ENCODE data around the gene EIF1AX. TPM values are rescaled to one million over a fixed set of nuclear protein-coding genes. Genes with fewer than 3 reads are reported as not detected.

EIF1AX gene
- total and polyA plus RNA-seq, 4 donors = 19.1 to 89.0 (median 22.6) TPM

DNA sequence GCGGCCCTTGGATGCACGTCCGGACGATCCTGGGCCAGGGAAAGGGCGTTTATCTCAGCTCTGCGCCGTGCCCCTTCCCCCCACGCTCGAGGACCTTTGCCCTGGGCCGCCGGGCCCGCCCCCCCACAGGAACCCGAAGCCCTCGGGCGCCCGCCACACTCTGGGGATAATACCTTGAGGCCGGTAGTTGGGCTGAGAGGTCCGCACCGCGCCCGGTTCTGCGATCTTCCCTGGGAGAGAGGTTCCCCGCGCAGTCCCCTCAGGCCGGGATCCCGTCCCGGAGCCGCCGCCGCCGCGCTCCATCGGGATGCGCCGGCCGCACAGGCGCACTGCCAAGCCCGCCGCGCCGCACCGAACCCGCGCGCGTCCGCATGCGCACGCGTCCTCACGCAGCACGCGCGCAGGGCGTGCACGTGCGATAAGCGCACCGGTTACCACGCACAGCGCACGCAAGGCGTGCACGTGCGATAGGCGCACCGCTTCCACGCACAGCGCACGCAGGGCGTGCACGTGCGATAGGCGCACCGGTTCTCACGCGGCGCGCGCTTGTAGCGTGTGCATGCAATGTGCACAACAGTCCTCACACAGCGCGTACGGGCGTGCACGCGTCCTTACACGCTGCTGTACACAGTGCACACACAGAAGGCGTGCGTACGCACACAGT, 24.9 kb downstream of the EIF1AX start, which contains the start of gene MAP7D2:
TSS of gene MAP7D2 (minus strand) at position 331 of the 664 bp plus-strand sequence. CDS start at position 303, 28 bp downstream.
- DNase-seq (ENCODE audit: low spot score) = no peak
- H3K9ac ChIP-seq (ENCODE audit: low read depth in 1 of 2, low read length in 2 of 2) = no peak within 1 kb of the TSS
- H3K27me3 ChIP-seq (ENCODE audit: control insufficient read depth in 4 of 4, insufficient read depth in 4 of 4, low read length in 3 of 4) = peaks cover 0 to 4% (median 0%) of the 10 kb centered on the region in 4 donors
- H3K4me1 ChIP-seq (ENCODE audit: control insufficient read depth in 4 of 4, insufficient read depth in 4 of 4, low read length in 3 of 4) = peaks cover 2 to 8% (median 5%) of the 10 kb centered on the region in 4 donors
- no peak within 1 kb of the TSS for H3K27ac ChIP-seq (ENCODE audit: low read depth in 1 of 2, low read length in 2 of 2)
- WGBS = 17% methylated on average over 91 of the region's 91 CpGs
- TF ChIP-seq NR2F2 (IDR thresholded peaks at IDR 0.05) (no peak), SP1 (IDR thresholded peaks at IDR 0.05) (no peak), MAX (IDR thresholded peaks at IDR 0.05) (no peak), RAD21 (IDR thresholded peaks at IDR 0.05) (no peak), JUND (IDR thresholded peaks at IDR 0.05) (no peak), FOXA1 (IDR thresholded peaks at IDR 0.05) (no peak), GABPA (IDR thresholded peaks at IDR 0.05 in 1 of 2, conservative IDR thresholded peaks at IDR 0.05 in 1 of 2) (no peak), TAF1 (conservative IDR thresholded peaks at IDR 0.05) (no peak), FOXA2 (IDR thresholded peaks at IDR 0.05) (no peak)
- TF ChIP-seq, protein P1, sequence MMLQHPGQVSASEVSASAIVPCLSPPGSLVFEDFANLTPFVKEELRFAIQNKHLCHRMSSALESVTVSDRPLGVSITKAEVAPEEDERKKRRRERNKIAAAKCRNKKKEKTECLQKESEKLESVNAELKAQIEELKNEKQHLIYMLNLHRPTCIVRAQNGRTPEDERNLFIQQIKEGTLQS (IDR thresholded peaks at IDR 0.05) = no peak
- TF ChIP-seq, protein P2, sequence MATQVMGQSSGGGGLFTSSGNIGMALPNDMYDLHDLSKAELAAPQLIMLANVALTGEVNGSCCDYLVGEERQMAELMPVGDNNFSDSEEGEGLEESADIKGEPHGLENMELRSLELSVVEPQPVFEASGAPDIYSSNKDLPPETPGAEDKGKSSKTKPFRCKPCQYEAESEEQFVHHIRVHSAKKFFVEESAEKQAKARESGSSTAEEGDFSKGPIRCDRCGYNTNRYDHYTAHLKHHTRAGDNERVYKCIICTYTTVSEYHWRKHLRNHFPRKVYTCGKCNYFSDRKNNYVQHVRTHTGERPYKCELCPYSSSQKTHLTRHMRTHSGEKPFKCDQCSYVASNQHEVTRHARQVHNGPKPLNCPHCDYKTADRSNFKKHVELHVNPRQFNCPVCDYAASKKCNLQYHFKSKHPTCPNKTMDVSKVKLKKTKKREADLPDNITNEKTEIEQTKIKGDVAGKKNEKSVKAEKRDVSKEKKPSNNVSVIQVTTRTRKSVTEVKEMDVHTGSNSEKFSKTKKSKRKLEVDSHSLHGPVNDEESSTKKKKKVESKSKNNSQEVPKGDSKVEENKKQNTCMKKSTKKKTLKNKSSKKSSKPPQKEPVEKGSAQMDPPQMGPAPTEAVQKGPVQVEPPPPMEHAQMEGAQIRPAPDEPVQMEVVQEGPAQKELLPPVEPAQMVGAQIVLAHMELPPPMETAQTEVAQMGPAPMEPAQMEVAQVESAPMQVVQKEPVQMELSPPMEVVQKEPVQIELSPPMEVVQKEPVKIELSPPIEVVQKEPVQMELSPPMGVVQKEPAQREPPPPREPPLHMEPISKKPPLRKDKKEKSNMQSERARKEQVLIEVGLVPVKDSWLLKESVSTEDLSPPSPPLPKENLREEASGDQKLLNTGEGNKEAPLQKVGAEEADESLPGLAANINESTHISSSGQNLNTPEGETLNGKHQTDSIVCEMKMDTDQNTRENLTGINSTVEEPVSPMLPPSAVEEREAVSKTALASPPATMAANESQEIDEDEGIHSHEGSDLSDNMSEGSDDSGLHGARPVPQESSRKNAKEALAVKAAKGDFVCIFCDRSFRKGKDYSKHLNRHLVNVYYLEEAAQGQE (IDR thresholded peaks at IDR 0.05) = no peak
- H3K36me3 ChIP-seq (ENCODE audit: control insufficient read depth in 4 of 4, insufficient read depth in 3 of 4, low read depth in 1 of 4, low read length in 3 of 4) = no peaks in the 10 kb centered on the region
- peaks cover 0 to 8% (median 6%) of the 10 kb centered on the region in 4 donors for H3K9me3 ChIP-seq (ENCODE audit: control insufficient read depth in 4 of 4, low read length in 3 of 4)
- peak within 1 kb of the TSS in 2 of 3 donors; percentile 23 to 35 for H3K4me3 ChIP-seq (ENCODE audit: low read depth in 1 of 3, low read length in 3 of 3)

- Histone ChIP-seq H3K4me3 (ENCODE audit: low read depth in 1 of 3, low read length in 3 of 3) (peak overlapping the region in 1 of 3 donors; percentile 35), H3K27me3 (ENCODE audit: control insufficient read depth in 4 of 4, insufficient read depth in 4 of 4, low read length in 3 of 4) (peaks cover 0 to 4% (median 0%) of the 10 kb centered on the region in 4 donors), H3K9ac (ENCODE audit: low read depth in 1 of 2, low read length in 2 of 2) (no peak overlapping the region), H3K36me3 (ENCODE audit: control insufficient read depth in 4 of 4, insufficient read depth in 3 of 4, low read depth in 1 of 4, low read length in 3 of 4) (no peaks in the 10 kb centered on the region), H3K9me3 (ENCODE audit: control insufficient read depth in 4 of 4, low read length in 3 of 4) (peaks cover 0 to 8% (median 6%) of the 10 kb centered on the region in 4 donors), H3K4me1 (ENCODE audit: control insufficient read depth in 4 of 4, insufficient read depth in 4 of 4, low read length in 3 of 4) (peaks cover 2 to 8% (median 5%) of the 10 kb centered on the region in 4 donors), H3K27ac (ENCODE audit: low read depth in 1 of 2, low read length in 2 of 2) (no peak overlapping the region)
- 8% methylated on average over 47 of the region's 47 CpGs for WGBS
- no peak for DNase-seq (ENCODE audit: low spot score)
- TF ChIP-seq FOXA2 (IDR thresholded peaks at IDR 0.05) = no peak
- no peak for TF ChIP-seq NR2F2 (IDR thresholded peaks at IDR 0.05)
- no peak for TF ChIP-seq EGR1 (IDR thresholded peaks at IDR 0.05; ENCODE audit: low read depth in 2 of 2)
- no peak for TF ChIP-seq YY1 (IDR thresholded peaks at IDR 0.05)
- TF ChIP-seq TAF1 (conservative IDR thresholded peaks at IDR 0.05) = no peak
- TF ChIP-seq, protein P3, sequence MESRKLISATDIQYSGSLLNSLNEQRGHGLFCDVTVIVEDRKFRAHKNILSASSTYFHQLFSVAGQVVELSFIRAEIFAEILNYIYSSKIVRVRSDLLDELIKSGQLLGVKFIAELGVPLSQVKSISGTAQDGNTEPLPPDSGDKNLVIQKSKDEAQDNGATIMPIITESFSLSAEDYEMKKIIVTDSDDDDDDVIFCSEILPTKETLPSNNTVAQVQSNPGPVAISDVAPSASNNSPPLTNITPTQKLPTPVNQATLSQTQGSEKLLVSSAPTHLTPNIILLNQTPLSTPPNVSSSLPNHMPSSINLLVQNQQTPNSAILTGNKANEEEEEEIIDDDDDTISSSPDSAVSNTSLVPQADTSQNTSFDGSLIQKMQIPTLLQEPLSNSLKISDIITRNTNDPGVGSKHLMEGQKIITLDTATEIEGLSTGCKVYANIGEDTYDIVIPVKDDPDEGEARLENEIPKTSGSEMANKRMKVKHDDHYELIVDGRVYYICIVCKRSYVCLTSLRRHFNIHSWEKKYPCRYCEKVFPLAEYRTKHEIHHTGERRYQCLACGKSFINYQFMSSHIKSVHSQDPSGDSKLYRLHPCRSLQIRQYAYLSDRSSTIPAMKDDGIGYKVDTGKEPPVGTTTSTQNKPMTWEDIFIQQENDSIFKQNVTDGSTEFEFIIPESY (IDR thresholded peaks at IDR 0.05) = no peak
- no peak for TF ChIP-seq MAX (IDR thresholded peaks at IDR 0.05)
- no peak for TF ChIP-seq HNF4G (IDR thresholded peaks at IDR 0.05)
- TF ChIP-seq, protein P2 (IDR thresholded peaks at IDR 0.05) = no peak
- TF ChIP-seq SP1 (IDR thresholded peaks at IDR 0.05) = no peak
- no peak for TF ChIP-seq GABPA (IDR thresholded peaks at IDR 0.05 in 1 of 2, conservative IDR thresholded peaks at IDR 0.05 in 1 of 2)
- TF ChIP-seq RXRA (IDR thresholded peaks at IDR 0.05) = no peak
- no peak for TF ChIP-seq JUND (IDR thresholded peaks at IDR 0.05)
- TF ChIP-seq, protein P4, sequence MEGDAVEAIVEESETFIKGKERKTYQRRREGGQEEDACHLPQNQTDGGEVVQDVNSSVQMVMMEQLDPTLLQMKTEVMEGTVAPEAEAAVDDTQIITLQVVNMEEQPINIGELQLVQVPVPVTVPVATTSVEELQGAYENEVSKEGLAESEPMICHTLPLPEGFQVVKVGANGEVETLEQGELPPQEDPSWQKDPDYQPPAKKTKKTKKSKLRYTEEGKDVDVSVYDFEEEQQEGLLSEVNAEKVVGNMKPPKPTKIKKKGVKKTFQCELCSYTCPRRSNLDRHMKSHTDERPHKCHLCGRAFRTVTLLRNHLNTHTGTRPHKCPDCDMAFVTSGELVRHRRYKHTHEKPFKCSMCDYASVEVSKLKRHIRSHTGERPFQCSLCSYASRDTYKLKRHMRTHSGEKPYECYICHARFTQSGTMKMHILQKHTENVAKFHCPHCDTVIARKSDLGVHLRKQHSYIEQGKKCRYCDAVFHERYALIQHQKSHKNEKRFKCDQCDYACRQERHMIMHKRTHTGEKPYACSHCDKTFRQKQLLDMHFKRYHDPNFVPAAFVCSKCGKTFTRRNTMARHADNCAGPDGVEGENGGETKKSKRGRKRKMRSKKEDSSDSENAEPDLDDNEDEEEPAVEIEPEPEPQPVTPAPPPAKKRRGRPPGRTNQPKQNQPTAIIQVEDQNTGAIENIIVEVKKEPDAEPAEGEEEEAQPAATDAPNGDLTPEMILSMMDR (IDR thresholded peaks at IDR 0.05; ENCODE audit: low read depth, low read length, missing input control) = no peak
- no peak for TF ChIP-seq FOXA1 (IDR thresholded peaks at IDR 0.05)
- TF ChIP-seq RAD21 (IDR thresholded peaks at IDR 0.05) = no peak
- TF ChIP-seq HNF4A (conservative IDR thresholded peaks at IDR 0.05) = no peak
Observed at GRCh38 chrX:20116087-20116576, 25.5 kb downstream of the EIF1AX start.

All from liver (tissue), 9 donors.